ENCODE measurements around the gene GAPDH. TPM values are rescaled to one million over a fixed set of nuclear protein-coding genes. Genes with fewer than 3 reads are reported as not detected.
"Not testable (repeated sequence)": the region's sequence is repeated elsewhere in the genome, so short reads cannot be mapped to it uniquely, and the experiment has no call there.

Gene GAPDH
- total RNA-seq, 1 donor from 2014 or later, result 3,866 TPM

- H3K4me3 Mint-ChIP-seq, result no peak overlapping the region
- H3K27me3 Mint-ChIP-seq (ENCODE audit: insufficient read depth, low read depth), result no peaks in the 10 kb centered on the region
- Histone ChIP-seq H3K9me3 (ENCODE audit: low read depth) (no peaks in the 10 kb centered on the region), H3F3A (ENCODE audit: low read depth) (peaks cover 34% of the 10 kb centered on the region), H2AFZ (replicated peaks) (no peak overlapping the region), H4K20me1 (ENCODE audit: low read depth) (peaks cover 31% of the 10 kb centered on the region), H3K4me2 (no peak overlapping the region), H3K27me3 (no peaks in the 10 kb centered on the region), H3K4me3 (no peak overlapping the region), H3K36me3 (peaks cover 37% of the 10 kb centered on the region), H3K79me2 (ENCODE audit: low read depth) (peaks cover 5% of the 10 kb centered on the region), H3K27ac (no peak overlapping the region), H3K4me1 (no peaks in the 10 kb centered on the region), H3K9ac (no peak overlapping the region)
- peaks cover 49% of the 10 kb centered on the region for H3K36me3 Mint-ChIP-seq
- H3K27ac Mint-ChIP-seq, result no peak overlapping the region
- TF ChIP-seq, protein P1, sequence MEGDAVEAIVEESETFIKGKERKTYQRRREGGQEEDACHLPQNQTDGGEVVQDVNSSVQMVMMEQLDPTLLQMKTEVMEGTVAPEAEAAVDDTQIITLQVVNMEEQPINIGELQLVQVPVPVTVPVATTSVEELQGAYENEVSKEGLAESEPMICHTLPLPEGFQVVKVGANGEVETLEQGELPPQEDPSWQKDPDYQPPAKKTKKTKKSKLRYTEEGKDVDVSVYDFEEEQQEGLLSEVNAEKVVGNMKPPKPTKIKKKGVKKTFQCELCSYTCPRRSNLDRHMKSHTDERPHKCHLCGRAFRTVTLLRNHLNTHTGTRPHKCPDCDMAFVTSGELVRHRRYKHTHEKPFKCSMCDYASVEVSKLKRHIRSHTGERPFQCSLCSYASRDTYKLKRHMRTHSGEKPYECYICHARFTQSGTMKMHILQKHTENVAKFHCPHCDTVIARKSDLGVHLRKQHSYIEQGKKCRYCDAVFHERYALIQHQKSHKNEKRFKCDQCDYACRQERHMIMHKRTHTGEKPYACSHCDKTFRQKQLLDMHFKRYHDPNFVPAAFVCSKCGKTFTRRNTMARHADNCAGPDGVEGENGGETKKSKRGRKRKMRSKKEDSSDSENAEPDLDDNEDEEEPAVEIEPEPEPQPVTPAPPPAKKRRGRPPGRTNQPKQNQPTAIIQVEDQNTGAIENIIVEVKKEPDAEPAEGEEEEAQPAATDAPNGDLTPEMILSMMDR (IDR thresholded peaks at IDR 0.05), result peak; percentile 47
- TF ChIP-seq EZH2phosphoT487 (IDR thresholded peaks at IDR 0.05) (no peak), EZH2 (IDR thresholded peaks at IDR 0.05) (no peak)
- no peaks in the 10 kb centered on the region for H3K9me3 Mint-ChIP-seq
- H3K4me1 Mint-ChIP-seq, result no peaks in the 10 kb centered on the region
- peak; percentile 47 for DNase-seq (ENCODE audit: low spot score)
Observed at GRCh38 chr12:6582196-6582595, 47.9 kb downstream of the GAPDH start.

GRCh38 chr12:6582959-6583358 is 48.6 kb downstream of the GAPDH start:
- TF ChIP-seq, protein P1 (IDR thresholded peaks at IDR 0.05), result no peak
- no peak for DNase-seq (ENCODE audit: low spot score)
- Mint-ChIP-seq H3K27me3 (ENCODE audit: insufficient read depth, low read depth) (no peaks in the 10 kb centered on the region), H3K36me3 (peaks cover 49% of the 10 kb centered on the region), H3K4me3 (no peak overlapping the region), H3K4me1 (no peaks in the 10 kb centered on the region), H3K27ac (no peak overlapping the region), H3K9me3 (no peaks in the 10 kb centered on the region)
- H3K4me2 ChIP-seq, result no peak overlapping the region
- no peaks in the 10 kb centered on the region for H3K27me3 ChIP-seq
- no peak overlapping the region for H3K9ac ChIP-seq
- no peaks in the 10 kb centered on the region for H3K9me3 ChIP-seq (ENCODE audit: low read depth)
- H4K20me1 ChIP-seq (ENCODE audit: low read depth), result peaks cover 31% of the 10 kb centered on the region
- H3K4me3 ChIP-seq, result no peak overlapping the region
- no peak overlapping the region for H2AFZ ChIP-seq (replicated peaks)
- peaks cover 38% of the 10 kb centered on the region for H3K36me3 ChIP-seq
- no peak overlapping the region for H3K27ac ChIP-seq
- H3K4me1 ChIP-seq, result no peaks in the 10 kb centered on the region
- peaks cover 30% of the 10 kb centered on the region for H3F3A ChIP-seq (ENCODE audit: low read depth)
- H3K79me2 ChIP-seq (ENCODE audit: low read depth), result peaks cover 5% of the 10 kb centered on the region

- peaks cover 36% of the 10 kb centered on the region for H3K36me3 ChIP-seq
- no peaks in the 10 kb centered on the region for H3K4me1 Mint-ChIP-seq
- H4K20me1 ChIP-seq (ENCODE audit: low read depth), result peaks cover 27% of the 10 kb centered on the region
- no peaks in the 10 kb centered on the region for H3K27me3 ChIP-seq
- no peak overlapping the region for H3K27ac ChIP-seq
- peaks cover 40% of the 10 kb centered on the region for H3K36me3 Mint-ChIP-seq
- H3K27me3 Mint-ChIP-seq (ENCODE audit: insufficient read depth, low read depth), result no peaks in the 10 kb centered on the region
- H3K4me1 ChIP-seq, result no peaks in the 10 kb centered on the region
- H3K4me3 ChIP-seq, result no peak overlapping the region
- H3K9me3 Mint-ChIP-seq, result no peaks in the 10 kb centered on the region
- H3F3A ChIP-seq (ENCODE audit: low read depth), result peaks cover 23% of the 10 kb centered on the region
- TF ChIP-seq, protein P1 (IDR thresholded peaks at IDR 0.05), result no peak
- TF ChIP-seq EZH2 (IDR thresholded peaks at IDR 0.05), result no peak
- no peak for TF ChIP-seq EZH2phosphoT487 (IDR thresholded peaks at IDR 0.05)
- no peak overlapping the region for H3K4me2 ChIP-seq
- no peak overlapping the region for H2AFZ ChIP-seq (replicated peaks)
- peaks cover 5% of the 10 kb centered on the region for H3K79me2 ChIP-seq (ENCODE audit: low read depth)
- no peak overlapping the region for H3K4me3 Mint-ChIP-seq
- no peak overlapping the region for H3K9ac ChIP-seq
- H3K9me3 ChIP-seq (ENCODE audit: low read depth), result no peaks in the 10 kb centered on the region
- no peak for DNase-seq (ENCODE audit: low spot score)
- no peak overlapping the region for H3K27ac Mint-ChIP-seq
Observed at GRCh38 chr12:6584293-6584692, 50.0 kb downstream of the GAPDH start.

DNA sequence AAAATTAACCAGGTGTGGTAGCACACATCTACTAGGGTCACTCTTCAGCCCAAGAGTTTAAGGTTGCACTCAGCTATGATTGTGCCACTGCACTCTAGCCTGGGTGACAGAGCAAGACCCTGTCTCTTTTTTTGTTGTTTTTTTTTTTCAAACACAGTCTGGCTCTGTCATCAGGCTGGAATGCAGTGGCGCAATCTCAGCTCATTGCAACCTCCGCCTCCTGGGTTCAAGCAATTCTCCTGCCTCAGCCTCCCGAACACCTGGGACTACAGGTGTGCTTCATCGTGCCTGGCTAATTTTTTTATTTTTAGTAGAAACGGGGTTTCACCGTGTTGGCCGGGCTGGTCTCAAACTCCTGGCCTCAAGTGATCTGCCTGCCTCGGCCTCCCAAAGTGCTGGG is 52.3 kb downstream of the GAPDH start:
- not testable (repeated sequence) for H3K9me3 ChIP-seq (ENCODE audit: low read depth); DNase-seq (ENCODE audit: low spot score); H3K4me3 ChIP-seq; H3K9me3 Mint-ChIP-seq; H3K4me3 Mint-ChIP-seq; H3K27ac Mint-ChIP-seq; H3K4me2 ChIP-seq; H3K9ac ChIP-seq; H3K4me1 ChIP-seq; H3K27me3 ChIP-seq; H2AFZ ChIP-seq (replicated peaks); H3K79me2 ChIP-seq (ENCODE audit: low read depth); H3K4me1 Mint-ChIP-seq; H3K27me3 Mint-ChIP-seq (ENCODE audit: insufficient read depth, low read depth); H3K27ac ChIP-seq
- H3K36me3 Mint-ChIP-seq, result peaks cover 41% of the 10 kb centered on the region
- peaks cover 32% of the 10 kb centered on the region for H4K20me1 ChIP-seq (ENCODE audit: low read depth)
- H3F3A ChIP-seq (ENCODE audit: low read depth), result peaks cover 26% of the 10 kb centered on the region
- H3K36me3 ChIP-seq, result peaks cover 37% of the 10 kb centered on the region

Small RNAs within 50 kb of the gene (small RNA-seq; reads per million reads assigned to genes)
- 50.0 reads per million, percentile 98 among the genes with 10 or more reads in this experiment for gene SCARNA11

Other genes starting within 250 kb of the GAPDH start
- gene PLEKHG6, start 223.8 kb upstream of the GAPDH start, total RNA-seq (ENCODE audit: low replicate concordance), result 0.86 and 1.7 TPM in 2 replicates
- gene TNFRSF1A, start 192.4 kb upstream of the GAPDH start, total RNA-seq (ENCODE audit: low replicate concordance), result 21.8 and 24.7 TPM in 2 replicates
- gene SCNN1A, start 159.0 kb upstream of the GAPDH start, total RNA-seq (ENCODE audit: low replicate concordance), result 1.2 and 5.0 TPM in 2 replicates
- 0.25 TPM in 1 of 2 replicates, not detected in the other for gene LTBR, start 150.4 kb upstream of the GAPDH start, total RNA-seq (ENCODE audit: low replicate concordance)
- 0.43 TPM in 1 of 2 replicates, not detected in the other for gene CD27, start 89.6 kb upstream of the GAPDH start, total RNA-seq (ENCODE audit: low replicate concordance)
- 0.56 TPM in 1 of 2 replicates, not detected in the other for gene TAPBPL, start 82.5 kb upstream of the GAPDH start, total RNA-seq (ENCODE audit: low replicate concordance)
- gene VAMP1, start 63.8 kb upstream of the GAPDH start, total RNA-seq (ENCODE audit: low replicate concordance), result 14.3 and 23.1 TPM in 2 replicates
- 95.2 and 143 TPM in 2 replicates for gene MRPL51, start 41.3 kb upstream of the GAPDH start, total RNA-seq (ENCODE audit: low replicate concordance)
- 113 and 120 TPM in 2 replicates for gene NCAPD2, start 40.4 kb upstream of the GAPDH start, total RNA-seq (ENCODE audit: low replicate concordance)
- gene IFFO1, start 21.5 kb downstream of the GAPDH start, total RNA-seq (ENCODE audit: low replicate concordance), result 9.9 and 21.1 TPM in 2 replicates
- 43.8 and 47.8 TPM in 2 replicates for gene NOP2, start 33.8 kb downstream of the GAPDH start, total RNA-seq (ENCODE audit: low replicate concordance)
- gene CHD4, start 72.9 kb downstream of the GAPDH start, total RNA-seq (ENCODE audit: low replicate concordance), result 381 and 412 TPM in 2 replicates
- gene LPAR5, start 101.4 kb downstream of the GAPDH start, total RNA-seq (ENCODE audit: low replicate concordance), result 0.04 and 0.22 TPM in 2 replicates
- gene ACRBP, start 112.9 kb downstream of the GAPDH start, total RNA-seq (ENCODE audit: low replicate concordance), result 2.7 and 3.8 TPM in 2 replicates
- gene ING4, start 128.6 kb downstream of the GAPDH start, total RNA-seq (ENCODE audit: low replicate concordance), result 101 and 135 TPM in 2 replicates
- 38.0 and 52.0 TPM in 2 replicates for gene ZNF384, start 154.9 kb downstream of the GAPDH start, total RNA-seq (ENCODE audit: low replicate concordance)
- gene PIANP, start 166.3 kb downstream of the GAPDH start, total RNA-seq (ENCODE audit: low replicate concordance), result 0.32 and 1.7 TPM in 2 replicates
- gene COPS7A, start 189.5 kb downstream of the GAPDH start, total RNA-seq (ENCODE audit: low replicate concordance), result 24.5 and 41.8 TPM in 2 replicates
- gene MLF2, start 218.6 kb downstream of the GAPDH start, total RNA-seq (ENCODE audit: low replicate concordance), result 120 and 164 TPM in 2 replicates
- 134 and 608 TPM in 2 replicates for gene PTMS, start 231.8 kb downstream of the GAPDH start, total RNA-seq (ENCODE audit: low replicate concordance)
- 0.45 and 2.9 TPM in 2 replicates for gene LAG3, start 238.0 kb downstream of the GAPDH start, total RNA-seq (ENCODE audit: low replicate concordance)